Gastrocnemius medialis (tissue), 4 donors: ENCODE results near the gene ADCY7. TPM values are rescaled to one million over a fixed set of nuclear protein-coding genes. Genes with fewer than 3 reads are reported as not detected.

Experiments used
- ATAC-seq, 2 donors: fragments of 150-250 bp; one replicate each; pipeline ENCODE4 v1.9.1; 2016
- DNase-seq, 2 donors: peaks; one replicate each; pipeline ENCODE4 v3.0.0-alpha.2; 2019
- H3K27ac ChIP-seq, 4 donors: fragments of 200-600 bp; sonication (generic); 1 replicate in 1 of 4; 2 replicates in 3 of 4; pipeline ENCODE4 v1.5.1; 2016 to 2018; ENCODE audit warnings: mild to moderate bottlenecking in 2 of 4, moderate library complexity in 1 of 4
- H3K27me3 ChIP-seq, 3 donors: fragments of 200-600 bp; sonication (generic) in 2 of 3; 1 replicate in 1 of 3; 2 replicates in 2 of 3; pipeline versions ENCODE4 v1.5.1 to v1.6.0; 2016 to 2019; ENCODE audit warnings: mild to moderate bottlenecking in 1 of 3, moderate library complexity in 1 of 3
- H3K36me3 ChIP-seq, 2 donors: fragments of 200-600 bp; sonication (generic) in 1 of 2; one replicate each; pipeline ENCODE4 v1.5.1; 2017 to 2018
- H3K4me1 ChIP-seq, 2 donors: fragments of 200-600 bp; sonication (generic) in 1 of 2; one replicate each; pipeline ENCODE4 v1.5.1; 2016 to 2017; ENCODE audit warnings: mild to moderate bottlenecking in 2 of 2
- H3K4me3 ChIP-seq, 4 donors: fragments of 200-600 bp; sonication (generic) in 3 of 4; 1 replicate in 1 of 4; 2 replicates in 3 of 4; pipeline ENCODE4 v1.5.1; 2016 to 2019; ENCODE audit warnings: mild to moderate bottlenecking in 2 of 4
- H3K9me3 ChIP-seq, 3 donors: fragments of 200-600 bp; sonication (generic) in 2 of 3; 1 replicate in 1 of 3; 2 replicates in 2 of 3; pipeline ENCODE4 v1.5.1; 2016 to 2019
- CTCF ChIP-seq, 5 experiments: fragments of 450-650 bp in 3 of 5; fragments of 200-600 bp in 2 of 5; sonication (generic) in 2 of 5; IDR thresholded peaks in 4 of 5; conservative IDR thresholded peaks in 1 of 5; 1 replicate in 4 of 5; 2 replicates in 1 of 5; pipeline ENCODE4 v1.5.1; 2016 to 2019; ENCODE audit warnings: antibody characterized with exemption in 5 of 5, mild to moderate bottlenecking in 3 of 5, moderate library complexity in 3 of 5
- POLR2A ChIP-seq, 2 donors: fragments of 450-650 bp; IDR thresholded peaks; one replicate each; pipeline ENCODE4 v1.6.1; 2017; ENCODE audit warnings: antibody characterized with exemption in 2 of 2, mild to moderate bottlenecking in 2 of 2, moderate library complexity in 2 of 2
- in situ Hi-C, 4 donors: fragments of 200-750 bp; cut with MboI; loops; one replicate each; pipeline versions ENCODE4 v1.15.0 to v1.8.0; 2017; ENCODE audit warnings: low sequenced_read_pairs in 4 of 4
- intact Hi-C: fragments of 100-400 bp; cut with DNase I; formaldehyde crosslinking; loops from one replicate; pipeline ENCODE4 v1.15.1; 2023; ENCODE audit warnings: low total_unique reads
- total RNA-seq, 4 donors: library from RNA; depleted of rRNA; stranded (reverse); fragments of >200 nt; gene quantifications; one replicate each; pipeline versions ENCODE4 v1.1.0 to v1.2.3, GENCODE V29; 2016

The ADCY7 gene
- total RNA-seq, 4 donors from 2014 or later: 0.90 to 7.3 (median 2.6) TPM

DNA sequence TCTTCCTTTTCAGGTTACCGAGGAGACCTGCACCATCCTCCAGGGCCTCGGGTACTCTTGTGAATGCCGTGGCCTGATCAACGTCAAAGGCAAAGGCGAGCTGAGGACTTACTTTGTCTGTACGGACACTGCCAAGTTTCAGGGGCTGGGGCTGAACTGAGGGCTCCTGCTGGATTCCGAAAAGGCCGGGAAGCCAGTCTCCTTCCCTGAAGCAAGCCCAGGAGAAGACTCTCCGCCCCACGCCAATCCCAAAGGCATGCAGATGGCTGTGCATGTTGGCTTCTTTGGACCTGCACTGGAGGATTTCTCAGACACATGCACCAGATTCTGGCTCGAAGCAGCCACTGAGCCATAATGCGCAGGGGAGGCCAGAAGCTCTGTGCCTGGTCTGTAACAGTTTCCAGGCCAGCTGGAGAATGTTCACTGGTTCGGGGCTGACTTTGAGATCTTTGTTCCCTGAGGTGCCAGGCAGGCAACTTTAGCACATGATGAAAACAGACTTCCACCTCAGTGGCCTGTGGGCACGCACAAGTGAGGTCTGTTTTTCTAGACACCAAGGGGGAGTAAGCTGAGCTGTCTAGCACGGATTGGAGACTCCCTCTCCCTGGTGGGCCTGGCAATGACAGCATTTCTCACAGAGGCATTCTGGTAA is 49.1 kb downstream of the ADCY7 start:
- DNase-seq (no peak), ATAC-seq (no peak)
- peaks cover 10 to 68% of the 10 kb centered on the region in 2 donors for H3K36me3 ChIP-seq
- no peaks in the 10 kb centered on the region for H3K4me1 ChIP-seq
- TF ChIP-seq POLR2A (IDR thresholded peaks at IDR 0.05): no peak
- no peak overlapping the region for H3K4me3 ChIP-seq
- in situ Hi-C loops: no loop called here
- intact Hi-C loops: no loop called here
- no peaks in the 10 kb centered on the region for H3K27me3 ChIP-seq
- no peaks in the 10 kb centered on the region for H3K9me3 ChIP-seq
- no peak overlapping the region for H3K27ac ChIP-seq

GRCh38 chr16:50316102-50316847 is 49.9 kb downstream of the ADCY7 start:
- DNase-seq (no peak), ATAC-seq (no peak)
- in situ Hi-C loops: no loop called here
- Histone ChIP-seq H3K36me3 (peaks cover 10 to 75% of the 10 kb centered on the region in 2 donors), H3K27ac (no peak overlapping the region), H3K4me3 (no peak overlapping the region), H3K27me3 (no peaks in the 10 kb centered on the region), H3K4me1 (no peaks in the 10 kb centered on the region), H3K9me3 (no peaks in the 10 kb centered on the region)
- TF ChIP-seq CTCF (IDR thresholded peaks at IDR 0.05 in 4 of 5, conservative IDR thresholded peaks at IDR 0.05 in 1 of 5): no peak
- TF ChIP-seq POLR2A (IDR thresholded peaks at IDR 0.05): no peak
- intact Hi-C loops: no loop called here

GRCh38 chr16:50316848-50317630 is 50.7 kb downstream of the ADCY7 start:
- in situ Hi-C loops: no loop called here
- DNase-seq (no peak), ATAC-seq (no peak)
- H3K4me3 ChIP-seq: no peak overlapping the region
- no peaks in the 10 kb centered on the region for H3K9me3 ChIP-seq
- TF ChIP-seq CTCF (IDR thresholded peaks at IDR 0.05 in 4 of 5, conservative IDR thresholded peaks at IDR 0.05 in 1 of 5) (no peak), POLR2A (IDR thresholded peaks at IDR 0.05) (no peak)
- H3K27me3 ChIP-seq: no peaks in the 10 kb centered on the region
- H3K4me1 ChIP-seq: no peaks in the 10 kb centered on the region
- peaks cover 10 to 75% of the 10 kb centered on the region in 2 donors for H3K36me3 ChIP-seq
- H3K27ac ChIP-seq: no peak overlapping the region
- intact Hi-C loops: no loop called here

DNA sequence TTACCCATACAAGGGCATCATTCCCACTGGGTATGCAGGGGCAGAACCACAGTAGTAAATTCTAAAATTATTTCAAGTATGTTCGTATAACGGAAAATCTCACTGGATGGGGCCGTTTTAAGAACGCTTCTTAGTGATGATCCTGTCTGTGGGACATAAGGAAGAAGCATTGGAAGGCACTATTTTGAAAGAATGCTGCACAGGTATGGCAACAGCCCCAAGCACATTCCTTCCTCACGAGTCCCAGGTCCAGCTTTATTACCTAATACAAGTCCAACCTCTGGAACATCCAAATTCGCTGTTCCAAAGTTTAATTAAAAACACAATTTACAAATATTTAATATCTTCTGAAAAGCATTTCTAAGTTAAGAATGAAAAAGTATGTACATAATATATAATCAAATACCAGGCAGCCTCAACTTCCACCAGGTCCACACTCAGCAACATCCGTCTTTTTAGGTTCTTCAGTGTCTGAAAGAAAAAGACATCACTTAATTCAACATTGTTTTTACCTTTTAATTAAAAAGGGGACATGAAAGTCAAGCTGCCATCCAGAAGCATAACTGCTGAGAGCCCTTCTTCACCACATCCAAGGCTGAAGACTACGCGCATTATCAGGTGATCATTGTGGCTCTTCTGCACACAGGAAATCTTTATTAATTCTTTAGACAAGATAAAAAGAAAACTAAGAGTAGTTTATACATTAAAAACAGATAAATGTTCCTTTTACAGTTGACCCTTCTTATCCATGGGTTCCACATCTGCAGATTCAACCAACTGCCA is 52.6 kb downstream of the ADCY7 start:
- DNase-seq: no peak
- no peak for ATAC-seq
- Histone ChIP-seq H3K36me3 (peaks cover 10 to 76% of the 10 kb centered on the region in 2 donors), H3K4me1 (no peaks in the 10 kb centered on the region), H3K9me3 (no peaks in the 10 kb centered on the region), H3K27me3 (no peaks in the 10 kb centered on the region), H3K4me3 (no peak overlapping the region), H3K27ac (no peak overlapping the region)
- intact Hi-C loops (no loop called here), in situ Hi-C loops (no loop called here)
- TF ChIP-seq CTCF (IDR thresholded peaks at IDR 0.05 in 4 of 5, conservative IDR thresholded peaks at IDR 0.05 in 1 of 5): no peak
- TF ChIP-seq POLR2A (IDR thresholded peaks at IDR 0.05): no peak
